ENCODE measurements around the gene NDUFB7. TPM values are rescaled to one million over a fixed set of nuclear protein-coding genes. Genes with fewer than 3 reads are reported as not detected.
"Not testable (repeated sequence)": the region's sequence is repeated elsewhere in the genome, so short reads cannot be mapped to it uniquely, and the experiment has no call there.

The NDUFB7 gene
- total RNA-seq, 1 donor from 2014 or later = 120 TPM

DNA sequence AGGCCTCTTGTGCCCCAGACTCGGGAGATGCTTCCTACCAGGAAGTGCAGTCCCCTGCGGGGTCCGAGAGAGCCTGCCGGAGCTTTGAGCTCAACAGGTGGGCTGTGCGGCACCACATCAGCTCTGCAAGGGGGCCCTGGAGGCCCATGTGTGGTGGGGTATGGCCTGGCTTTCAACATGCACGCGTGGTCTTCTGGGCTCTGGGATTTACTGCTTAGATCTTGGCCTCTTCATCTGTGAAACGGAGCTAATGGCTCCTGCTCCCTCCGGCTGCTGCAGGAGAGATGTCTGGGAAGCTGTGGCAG lies 18.0 kb downstream of the NDUFB7 start:
- Mint-ChIP-seq H3K4me3 (ENCODE audit: low read depth) (no peak overlapping the region), H3K27ac (peak overlapping the region; percentile 33), H3K36me3 (ENCODE audit: insufficient read depth) (peaks cover 1% of the 10 kb centered on the region), H3K9me3 (ENCODE audit: low read depth) (no peaks in the 10 kb centered on the region), H3K27me3 (no peaks in the 10 kb centered on the region), H3K4me1 (ENCODE audit: low read depth) (peaks cover 18% of the 10 kb centered on the region)
- no peak for DNase-seq (ENCODE audit: low spot score, unreplicated experiment)
- TF ChIP-seq, protein P1, sequence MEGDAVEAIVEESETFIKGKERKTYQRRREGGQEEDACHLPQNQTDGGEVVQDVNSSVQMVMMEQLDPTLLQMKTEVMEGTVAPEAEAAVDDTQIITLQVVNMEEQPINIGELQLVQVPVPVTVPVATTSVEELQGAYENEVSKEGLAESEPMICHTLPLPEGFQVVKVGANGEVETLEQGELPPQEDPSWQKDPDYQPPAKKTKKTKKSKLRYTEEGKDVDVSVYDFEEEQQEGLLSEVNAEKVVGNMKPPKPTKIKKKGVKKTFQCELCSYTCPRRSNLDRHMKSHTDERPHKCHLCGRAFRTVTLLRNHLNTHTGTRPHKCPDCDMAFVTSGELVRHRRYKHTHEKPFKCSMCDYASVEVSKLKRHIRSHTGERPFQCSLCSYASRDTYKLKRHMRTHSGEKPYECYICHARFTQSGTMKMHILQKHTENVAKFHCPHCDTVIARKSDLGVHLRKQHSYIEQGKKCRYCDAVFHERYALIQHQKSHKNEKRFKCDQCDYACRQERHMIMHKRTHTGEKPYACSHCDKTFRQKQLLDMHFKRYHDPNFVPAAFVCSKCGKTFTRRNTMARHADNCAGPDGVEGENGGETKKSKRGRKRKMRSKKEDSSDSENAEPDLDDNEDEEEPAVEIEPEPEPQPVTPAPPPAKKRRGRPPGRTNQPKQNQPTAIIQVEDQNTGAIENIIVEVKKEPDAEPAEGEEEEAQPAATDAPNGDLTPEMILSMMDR (IDR thresholded peaks at IDR 0.05; ENCODE audit: unreplicated experiment) = no peak

GRCh38 chr19:14553042-14553938 lies 18.6 kb downstream of the NDUFB7 start:
- H3K9me3 Mint-ChIP-seq (ENCODE audit: low read depth) = no peaks in the 10 kb centered on the region
- H3K27ac Mint-ChIP-seq = no peak overlapping the region
- H3K4me1 Mint-ChIP-seq (ENCODE audit: low read depth) = peaks cover 18% of the 10 kb centered on the region
- no peak for DNase-seq (ENCODE audit: low spot score, unreplicated experiment)
- TF ChIP-seq, protein P1 (IDR thresholded peaks at IDR 0.05; ENCODE audit: unreplicated experiment) = no peak
- peaks cover 1% of the 10 kb centered on the region for H3K36me3 Mint-ChIP-seq (ENCODE audit: insufficient read depth)
- H3K27me3 Mint-ChIP-seq = no peaks in the 10 kb centered on the region
- H3K4me3 Mint-ChIP-seq (ENCODE audit: low read depth) = no peak overlapping the region

DNA sequence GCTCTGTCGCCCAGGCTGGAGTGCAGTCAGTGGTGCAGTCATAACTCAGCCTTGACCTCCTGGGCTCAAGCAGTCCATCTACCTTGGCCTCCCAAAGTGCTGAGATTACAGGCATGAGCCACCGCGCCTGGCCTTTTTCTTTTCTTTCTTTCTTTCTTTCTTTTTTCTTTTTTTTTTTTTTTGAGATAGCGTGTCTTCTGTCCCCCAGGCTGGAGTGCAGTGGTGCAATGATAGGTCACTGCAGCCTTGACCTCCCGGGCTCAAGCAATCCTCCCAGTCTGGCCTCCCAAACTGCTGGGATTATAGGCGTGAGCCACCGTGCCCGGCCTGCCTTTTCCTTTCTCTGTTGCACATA lies 19.9 kb downstream of the NDUFB7 start:
- not testable (repeated sequence) for H3K27me3 Mint-ChIP-seq; DNase-seq (ENCODE audit: low spot score, unreplicated experiment); H3K9me3 Mint-ChIP-seq (ENCODE audit: low read depth); H3K4me3 Mint-ChIP-seq (ENCODE audit: low read depth); H3K36me3 Mint-ChIP-seq (ENCODE audit: insufficient read depth)
- Mint-ChIP-seq H3K4me1 (ENCODE audit: low read depth) (peaks cover 18% of the 10 kb centered on the region), H3K27ac (peak overlapping the region; percentile 81)

- not testable (repeated sequence) for H3K36me3 Mint-ChIP-seq (ENCODE audit: insufficient read depth); H3K4me3 Mint-ChIP-seq (ENCODE audit: low read depth); H3K9me3 Mint-ChIP-seq (ENCODE audit: low read depth); H3K27me3 Mint-ChIP-seq; H3K27ac Mint-ChIP-seq
- H3K4me1 Mint-ChIP-seq (ENCODE audit: low read depth) = peaks cover 15% of the 10 kb centered on the region
- peak; percentile 25 for DNase-seq (ENCODE audit: low spot score, unreplicated experiment)
- TF ChIP-seq, protein P1 (IDR thresholded peaks at IDR 0.05; ENCODE audit: unreplicated experiment) = peak; percentile 40
Measured at GRCh38 chr19:14551134-14552005, 20.5 kb downstream of the NDUFB7 start.

DNA sequence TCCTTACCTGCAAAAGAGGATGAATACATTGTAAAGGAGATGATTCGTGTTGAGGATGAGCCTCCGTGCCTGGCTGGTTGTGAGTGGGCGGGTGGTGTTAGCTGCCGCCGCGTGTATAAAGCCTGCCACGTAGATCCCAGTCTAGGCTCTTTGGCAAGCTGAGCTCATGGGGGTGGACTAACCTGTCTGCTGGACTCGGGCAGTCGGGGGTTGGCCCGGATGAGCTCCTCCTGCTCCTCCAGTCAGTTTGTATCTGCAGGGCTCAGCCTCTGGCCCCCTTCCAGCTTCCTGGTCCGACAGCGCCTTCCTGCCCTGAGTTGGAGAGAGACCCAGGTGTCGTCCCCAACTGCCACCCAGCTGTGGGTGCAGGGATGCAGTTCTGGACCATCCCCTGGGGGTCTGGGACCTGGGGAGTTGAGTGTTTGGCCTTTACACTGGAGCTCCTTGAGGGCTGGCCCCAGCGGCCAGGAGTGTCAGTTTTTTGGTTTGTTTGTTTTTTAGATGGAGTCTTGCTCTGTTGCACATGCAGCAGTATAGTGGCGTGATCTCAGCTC lies 21.6 kb downstream of the NDUFB7 start:
- Mint-ChIP-seq H3K36me3 (ENCODE audit: insufficient read depth) (peaks cover 1% of the 10 kb centered on the region), H3K9me3 (ENCODE audit: low read depth) (no peaks in the 10 kb centered on the region), H3K4me1 (ENCODE audit: low read depth) (peaks cover 11% of the 10 kb centered on the region), H3K27me3 (no peaks in the 10 kb centered on the region), H3K4me3 (ENCODE audit: low read depth) (no peak overlapping the region), H3K27ac (no peak overlapping the region)
- no peak for DNase-seq (ENCODE audit: low spot score, unreplicated experiment)
- TF ChIP-seq, protein P1 (IDR thresholded peaks at IDR 0.05; ENCODE audit: unreplicated experiment) = no peak
